Skeletal muscle tissue (tissue), 4 donors: ENCODE data around the gene SRPRB. TPM values are rescaled to one million over a fixed set of nuclear protein-coding genes. Genes with fewer than 3 reads are reported as not detected.
"Not testable (repeated sequence)": the region's sequence is repeated elsewhere in the genome, so short reads cannot be mapped to it uniquely, and the experiment has no call there.

Experiments used
- H3K27ac ChIP-seq: one replicate; pipeline ENCODE4 v1.7.0; 2013; ENCODE audit warnings: mild to moderate bottlenecking, low read depth, low read length, inconsistent platforms
- H3K27me3 ChIP-seq, 3 donors: one replicate each; pipeline ENCODE4 v1.7.0; 2013; ENCODE audit warnings: low read length in 3 of 3; ENCODE audit not compliant: control insufficient read depth in 3 of 3, insufficient read depth in 3 of 3
- H3K36me3 ChIP-seq, 3 donors: one replicate each; pipeline ENCODE4 v1.7.0; 2013; ENCODE audit warnings: low read length in 3 of 3; ENCODE audit not compliant: control insufficient read depth in 3 of 3, insufficient read depth in 3 of 3
- H3K4me1 ChIP-seq, 3 donors: one replicate each; pipeline ENCODE4 v1.7.0; 2013; ENCODE audit warnings: low read length in 3 of 3, mild to moderate bottlenecking in 3 of 3; ENCODE audit not compliant: control insufficient read depth in 3 of 3, insufficient read depth in 3 of 3
- H3K4me3 ChIP-seq, 3 donors: one replicate each; pipeline ENCODE4 v1.7.0; 2013; ENCODE audit warnings: low read length in 3 of 3
- H3K9ac ChIP-seq, 3 donors: one replicate each; pipeline ENCODE4 v1.7.0; 2013; ENCODE audit warnings: low read length in 3 of 3, mild to moderate bottlenecking in 3 of 3, moderate library complexity in 2 of 3, low read depth in 1 of 3
- H3K9me3 ChIP-seq, 3 donors: one replicate each; pipeline ENCODE4 v1.7.0; 2013; ENCODE audit warnings: low read length in 3 of 3; ENCODE audit not compliant: control insufficient read depth in 3 of 3
- total RNA-seq: library from RNA; depleted of rRNA; stranded (reverse); fragments of >200 nt; gene quantifications from one replicate; pipeline ENCODE4 v1.2.3, GENCODE V29; 2014
- donor health status: Osteomylitis.

SRPRB gene
- total RNA-seq, 1 donor from 2014 or later, result 40.7 TPM

DNA sequence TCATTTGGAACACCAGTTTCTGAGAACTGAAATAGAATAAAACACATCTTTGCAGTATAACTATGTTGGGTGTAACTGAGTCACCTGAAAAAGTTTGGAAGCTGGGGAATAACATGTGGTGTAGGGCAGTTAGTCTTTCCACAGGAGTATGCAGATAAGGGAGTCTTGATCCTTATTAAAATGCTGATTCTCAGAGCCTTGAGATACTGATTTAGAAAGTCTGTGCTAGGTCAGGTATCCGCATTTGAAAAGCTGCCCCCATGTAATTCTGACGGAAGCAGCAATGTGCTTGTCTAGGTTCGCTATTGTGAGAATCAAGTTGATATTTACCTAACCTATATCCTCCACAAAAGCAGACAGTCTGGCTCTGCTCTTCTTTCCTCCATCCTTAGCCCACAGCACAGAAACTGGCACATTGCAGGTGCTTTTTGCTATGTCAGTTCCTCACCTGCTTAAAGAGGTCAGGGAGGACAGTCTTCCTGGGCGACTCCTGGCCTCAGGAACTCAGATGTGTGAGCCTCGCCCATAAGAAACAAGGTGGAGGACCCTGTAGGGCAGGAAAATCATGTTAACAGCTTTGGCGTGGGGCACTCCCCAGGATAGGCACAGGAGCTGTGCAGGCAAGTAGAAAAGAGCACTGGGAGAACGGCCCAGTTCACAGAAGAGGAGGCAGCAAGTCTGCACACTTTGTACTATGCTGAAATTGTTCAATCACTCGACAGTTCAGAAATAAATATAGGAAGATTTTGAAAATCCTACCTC, 27.6 kb upstream of the SRPRB start:
- H3K4me1 ChIP-seq, result no peaks in the 10 kb centered on the region
- H3K27ac ChIP-seq, result no peak overlapping the region
- no peak overlapping the region for H3K4me3 ChIP-seq
- H3K9ac ChIP-seq, result no peak overlapping the region
- no peaks in the 10 kb centered on the region for H3K27me3 ChIP-seq
- H3K36me3 ChIP-seq, result no peaks in the 10 kb centered on the region
- H3K9me3 ChIP-seq, result no peaks in the 10 kb centered on the region

DNA sequence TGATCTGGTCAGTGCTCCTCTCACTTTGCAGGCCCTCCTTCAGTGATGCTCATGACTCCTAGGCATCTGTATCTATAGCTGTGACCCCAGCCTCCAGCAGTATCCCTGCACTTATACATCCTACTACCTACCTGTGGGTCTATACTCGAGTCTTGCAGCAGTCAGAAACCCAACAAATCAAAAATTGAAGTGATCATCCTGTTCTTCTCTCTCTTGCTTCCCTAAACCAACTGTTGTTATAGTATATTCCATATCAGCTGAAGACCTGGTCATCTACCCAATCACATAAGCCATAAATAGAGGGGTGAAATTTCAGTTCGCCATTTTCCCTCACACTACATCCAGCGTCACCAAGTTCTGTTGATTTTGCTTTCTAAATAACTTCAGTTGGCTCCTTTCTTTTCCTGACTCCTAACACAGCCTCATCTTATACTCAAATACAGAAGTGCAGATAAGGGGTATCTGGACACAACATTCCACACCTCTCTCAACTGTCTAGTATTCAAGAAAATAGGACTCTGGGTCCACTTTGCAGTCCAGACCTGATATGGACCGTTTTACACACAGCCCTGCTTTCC, 25.9 kb upstream of the SRPRB start:
- Histone ChIP-seq H3K4me1 (no peaks in the 10 kb centered on the region), H3K4me3 (no peak overlapping the region), H3K36me3 (no peaks in the 10 kb centered on the region), H3K9me3 (no peaks in the 10 kb centered on the region), H3K9ac (no peak overlapping the region), H3K27me3 (no peaks in the 10 kb centered on the region), H3K27ac (no peak overlapping the region)

DNA sequence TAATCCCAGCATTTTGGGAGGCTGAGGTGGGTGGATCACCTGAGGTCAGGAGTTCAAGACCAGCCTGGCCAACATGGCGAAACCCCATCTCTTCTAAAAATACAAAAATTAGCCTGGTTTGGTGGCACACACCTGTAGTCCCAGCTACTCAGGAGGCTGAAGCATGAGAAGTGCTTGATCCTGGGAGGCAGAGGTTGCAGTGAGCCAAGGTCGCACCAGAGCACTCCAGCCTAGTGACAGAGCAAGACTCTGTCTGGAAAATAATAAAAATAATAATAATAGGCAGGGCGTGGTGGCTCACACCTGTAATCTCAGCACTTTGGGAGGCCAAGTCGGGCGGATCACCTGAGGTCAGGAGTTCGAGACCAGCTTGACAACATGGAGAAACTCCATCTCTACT, 24.9 kb upstream of the SRPRB start:
- not testable (repeated sequence) for H3K27me3 ChIP-seq, H3K9me3 ChIP-seq, H3K36me3 ChIP-seq, H3K4me1 ChIP-seq, H3K4me3 ChIP-seq, H3K27ac ChIP-seq, H3K9ac ChIP-seq

DNA sequence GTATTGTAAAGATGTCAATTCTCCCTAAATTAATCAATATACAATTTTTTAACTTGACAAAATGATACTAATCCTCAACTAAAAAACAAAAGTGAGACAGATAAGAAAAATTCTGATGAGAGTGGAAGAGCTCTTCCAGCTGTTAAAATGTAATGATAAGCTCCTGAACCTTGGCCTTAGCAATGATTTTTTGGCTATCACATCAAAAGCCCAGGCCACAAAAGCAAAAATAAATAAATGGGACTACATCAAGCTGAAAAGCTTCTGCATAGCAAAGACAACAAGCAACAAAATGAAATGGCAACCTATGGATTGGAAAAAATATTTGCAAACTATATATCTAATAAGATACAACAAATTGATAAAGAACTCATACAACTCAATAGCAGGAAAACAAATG, 24.0 kb upstream of the SRPRB start:
- H3K27ac ChIP-seq, result no peak overlapping the region
- H3K27me3 ChIP-seq, result no peaks in the 10 kb centered on the region
- no peak overlapping the region for H3K4me3 ChIP-seq
- no peaks in the 10 kb centered on the region for H3K4me1 ChIP-seq
- H3K9ac ChIP-seq, result no peak overlapping the region
- no peaks in the 10 kb centered on the region for H3K36me3 ChIP-seq
- no peaks in the 10 kb centered on the region for H3K9me3 ChIP-seq

DNA sequence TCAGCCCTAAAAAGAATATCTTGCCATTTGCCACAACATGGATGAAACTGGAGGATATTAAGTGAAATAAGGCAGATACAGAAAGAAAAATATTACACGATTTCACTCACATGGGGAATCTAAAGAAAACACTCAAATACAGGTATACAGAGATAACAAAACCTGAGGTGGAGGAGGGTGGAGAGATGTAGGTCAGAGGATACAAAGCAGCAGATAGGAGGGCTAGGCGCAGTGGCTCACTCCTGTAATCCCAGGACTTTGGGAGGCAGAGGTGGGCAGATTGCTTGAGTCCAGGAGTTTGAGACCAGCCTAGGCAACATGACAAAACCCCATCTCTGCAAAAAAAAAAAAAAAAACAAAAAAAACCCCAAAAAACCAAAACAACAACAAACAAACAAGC, 23.2 kb upstream of the SRPRB start:
- no peaks in the 10 kb centered on the region for H3K36me3 ChIP-seq
- no peaks in the 10 kb centered on the region for H3K27me3 ChIP-seq
- H3K27ac ChIP-seq, result no peak overlapping the region
- H3K9ac ChIP-seq, result no peak overlapping the region
- no peak overlapping the region for H3K4me3 ChIP-seq
- no peaks in the 10 kb centered on the region for H3K9me3 ChIP-seq
- no peaks in the 10 kb centered on the region for H3K4me1 ChIP-seq

DNA sequence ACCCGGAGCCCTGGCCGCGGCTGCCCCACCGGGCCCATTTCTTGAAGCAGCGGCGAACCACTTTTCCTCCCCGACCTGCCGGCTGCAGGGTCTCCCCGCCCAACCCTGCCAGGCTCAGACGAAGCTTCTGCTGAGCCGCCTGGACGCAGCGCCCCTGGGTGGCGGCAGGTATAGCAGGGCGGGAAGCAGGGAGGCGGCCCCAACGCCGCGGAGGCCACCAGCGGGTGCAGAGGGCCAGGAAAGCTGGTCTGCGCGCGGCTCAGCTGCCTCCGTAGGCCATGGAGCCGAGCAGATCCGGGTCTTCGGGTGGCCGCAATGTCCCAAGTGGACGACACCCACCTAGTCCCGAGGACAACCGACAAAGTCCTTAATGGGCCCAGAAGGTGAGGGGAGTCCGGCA, 21.9 kb upstream of the SRPRB start:
- no peaks in the 10 kb centered on the region for H3K9me3 ChIP-seq
- H3K27ac ChIP-seq, result no peak overlapping the region

DNA sequence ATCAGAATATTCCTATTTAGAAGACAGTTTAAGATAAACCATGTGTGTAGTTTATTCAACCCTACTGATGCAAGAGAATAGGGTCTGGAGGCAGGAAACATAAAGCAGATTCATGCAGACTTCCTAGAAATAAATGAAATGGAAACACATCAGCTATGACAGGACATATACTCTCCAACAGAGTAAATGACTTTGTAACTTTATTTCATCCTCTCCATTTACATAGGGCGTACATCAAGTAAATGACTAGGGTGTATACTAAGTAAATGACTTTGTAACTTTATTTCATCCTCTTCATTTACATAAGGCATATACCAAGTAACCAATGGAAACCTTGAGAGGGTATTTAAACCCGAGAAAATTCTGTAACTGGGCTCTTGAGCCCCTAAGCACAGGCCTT, 17.6 kb upstream of the SRPRB start:
- no peaks in the 10 kb centered on the region for H3K4me1 ChIP-seq
- no peak overlapping the region for H3K4me3 ChIP-seq
- H3K9ac ChIP-seq, result no peak overlapping the region
- H3K27me3 ChIP-seq, result no peaks in the 10 kb centered on the region
- H3K9me3 ChIP-seq, result no peaks in the 10 kb centered on the region
- no peak overlapping the region for H3K27ac ChIP-seq
- no peaks in the 10 kb centered on the region for H3K36me3 ChIP-seq

More for the DNA sequence above, 21.9 kb upstream of the SRPRB start:
- Histone ChIP-seq H3K9ac (no peak overlapping the region), H3K36me3 (no peaks in the 10 kb centered on the region), H3K4me3 (no peak overlapping the region), H3K4me1 (no peaks in the 10 kb centered on the region), H3K27me3 (no peaks in the 10 kb centered on the region)

DNA sequence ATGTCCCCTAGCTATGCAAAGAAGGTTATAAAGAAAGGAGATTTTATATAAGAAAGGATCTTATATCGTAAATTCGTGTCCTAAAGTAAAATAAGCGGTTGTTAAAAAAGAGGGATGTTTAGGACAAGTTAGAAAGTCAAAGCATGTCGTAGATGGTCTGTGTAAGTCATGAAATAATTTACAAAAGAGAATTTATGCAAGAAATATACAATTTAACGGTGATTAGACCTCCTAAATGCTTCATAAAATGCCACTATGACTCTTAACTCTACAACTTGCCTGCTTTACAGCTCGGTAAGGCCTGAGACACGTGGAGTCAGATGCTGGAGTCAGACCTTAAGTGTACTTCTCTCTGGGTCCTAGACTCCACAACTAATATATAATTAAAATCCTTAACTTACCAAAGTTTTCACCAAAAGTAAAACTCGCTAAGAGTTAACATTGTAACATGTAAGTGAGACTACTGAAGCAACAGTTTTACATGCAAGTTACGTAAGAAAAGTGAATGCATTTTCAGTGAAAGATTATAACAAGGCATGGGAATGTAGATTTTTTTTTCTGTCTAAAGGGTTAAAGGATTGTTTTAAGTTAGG, 13.3 kb upstream of the SRPRB start:
- no peaks in the 10 kb centered on the region for H3K36me3 ChIP-seq
- no peak overlapping the region for H3K27ac ChIP-seq
- H3K9ac ChIP-seq, result no peak overlapping the region
- no peak overlapping the region for H3K4me3 ChIP-seq
- no peaks in the 10 kb centered on the region for H3K4me1 ChIP-seq
- no peaks in the 10 kb centered on the region for H3K9me3 ChIP-seq
- H3K27me3 ChIP-seq, result no peaks in the 10 kb centered on the region

DNA sequence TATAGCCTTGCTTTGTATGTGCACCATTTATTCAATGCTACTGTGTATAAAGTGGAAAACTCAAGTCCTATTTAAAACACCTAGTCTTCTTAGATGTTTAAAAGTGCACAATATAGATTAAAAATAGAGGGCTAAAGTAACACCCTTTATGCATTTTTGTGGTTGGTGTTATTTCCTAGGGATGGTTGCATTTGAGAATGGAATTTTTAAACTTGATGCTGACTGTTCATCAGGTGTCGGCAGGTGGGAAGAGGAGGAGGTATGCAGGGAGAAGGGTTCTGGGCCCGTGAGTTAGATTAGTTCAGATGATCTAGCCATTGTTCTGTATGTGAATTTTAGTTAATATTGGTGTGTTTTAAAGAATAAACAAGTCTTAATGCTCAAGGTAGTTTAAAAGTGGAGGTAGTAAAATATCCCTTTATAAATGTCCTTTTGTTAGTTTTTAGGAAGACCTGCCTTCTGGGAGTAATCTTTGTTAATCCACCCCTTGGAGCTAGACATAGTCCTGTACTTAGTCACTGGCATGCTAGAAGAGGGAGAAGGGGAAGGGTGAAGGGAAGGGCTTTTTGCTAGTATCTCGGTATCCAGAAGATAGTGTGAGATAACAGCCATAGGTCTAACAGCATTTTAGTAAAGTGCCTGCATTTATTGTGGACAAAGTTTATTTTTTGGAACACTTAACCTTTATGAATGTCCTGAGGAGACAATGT, 8.1 kb upstream of the SRPRB start:
- Histone ChIP-seq H3K27me3 (peaks cover 0 to 4% (median 0%) of the 10 kb centered on the region in 3 donors), H3K9me3 (no peaks in the 10 kb centered on the region), H3K9ac (no peak overlapping the region), H3K4me3 (no peak overlapping the region), H3K36me3 (no peaks in the 10 kb centered on the region), H3K27ac (no peak overlapping the region), H3K4me1 (no peaks in the 10 kb centered on the region)
